SK-N-SH (cell line): ENCODE data around the gene SCARB1. TPM values are rescaled to one million over a fixed set of nuclear protein-coding genes. Genes with fewer than 3 reads are reported as not detected.

Experiments used
- CTCF ChIA-PET: fragments of 300-600, 350-600 bp; formaldehyde crosslinking; extraction: SDS; loops from one replicate; lab custom pipeline; 2021; lab: Yijun Ruan, JAX
- POLR2A ChIA-PET: fragments of 350-600 bp; sonication (Branson Sonifier 250); formaldehyde crosslinking; extraction: SDS; loops from one replicate; lab custom pipeline; 2020; ENCODE audit warnings: antibody characterized with exemption, inconsistent platforms; lab: Yijun Ruan, JAX
- DNase-seq: peaks from one replicate; pipeline ENCODE4 v3.0.0; 2012
- H2AFZ ChIP-seq: fragments of 200-600 bp; sonication (generic); 2 replicates; pipeline ENCODE4 v1.8.1; 2016; ENCODE audit warnings: antibody characterized with exemption, mild to moderate bottlenecking, low read depth
- H3F3A ChIP-seq: fragments of 200-600 bp; sonication (generic); replicated peaks from 2 replicates; pipeline ENCODE3; 2016; ENCODE audit warnings: antibody characterized with exemption, mild to moderate bottlenecking; ENCODE audit not compliant: insufficient read depth
- H3K27ac ChIP-seq, 2 experiments: fragments of 200-500 bp in 1 of 2; fragments of 200-600 bp in 1 of 2; sonication (Bioruptor generic) in 1 of 2; sonication (generic), shearing (Covaris generic) in 1 of 2; 2 replicates each; pipeline versions ENCODE4 v1.5.1 to v1.6.1; 2014 to 2016; ENCODE audit warnings: low read depth in 2 of 2, inconsistent platforms in 1 of 2, low read length in 1 of 2, mild to moderate bottlenecking in 1 of 2, mixed read lengths in 1 of 2
- H3K27me3 ChIP-seq: fragments of 200-600 bp; sonication (generic), shearing (Covaris generic); 2 replicates; pipeline ENCODE4 v1.6.1; 2016; ENCODE audit warnings: mixed run types; ENCODE audit not compliant: insufficient read depth
- H3K36me3 ChIP-seq, 2 experiments: fragments of 200-500 bp in 1 of 2; fragments of 200-600 bp in 1 of 2; sonication (Bioruptor generic) in 1 of 2; sonication (generic) in 1 of 2; replicated peaks in 1 of 2; 2 replicates each; pipeline versions ENCODE3 to v1.5.1; 2014 to 2016; ENCODE audit warnings: low read length in 1 of 2, mild to moderate bottlenecking in 1 of 2; ENCODE audit not compliant: insufficient read depth in 2 of 2, control insufficient read depth in 1 of 2
- H3K4me1 ChIP-seq, 2 experiments: fragments of 200-500 bp in 1 of 2; fragments of 200-600 bp in 1 of 2; sonication (Bioruptor generic) in 1 of 2; sonication (generic), shearing (Covaris generic) in 1 of 2; 2 replicates each; pipeline versions ENCODE4 v1.5.1 to v1.6.1; 2014 to 2016; ENCODE audit warnings: low read depth in 1 of 2, low read length in 1 of 2, mixed run types in 1 of 2; ENCODE audit not compliant: insufficient read depth in 2 of 2, control insufficient read depth in 1 of 2
- H3K4me2 ChIP-seq: fragments of 200-600 bp; sonication (generic), shearing (Covaris generic); 2 replicates; pipeline ENCODE4 v1.6.1; 2017; ENCODE audit warnings: mixed run types
- H3K4me3 ChIP-seq, 2 experiments: fragments of 200-500 bp in 1 of 2; fragments of 200-600 bp in 1 of 2; sonication (Bioruptor generic) in 1 of 2; sonication (generic), shearing (Covaris generic) in 1 of 2; 2 replicates each; pipeline versions ENCODE4 v1.5.1 to v1.8.1; 2014 to 2016; ENCODE audit warnings: low read depth in 2 of 2, inconsistent platforms in 1 of 2, low read length in 1 of 2, mild to moderate bottlenecking in 1 of 2, mixed read lengths in 1 of 2, moderate library complexity in 1 of 2
- H3K79me2 ChIP-seq: fragments of 200-600 bp; sonication (generic); 2 replicates; pipeline ENCODE4 v1.8.1; 2017; ENCODE audit warnings: mild to moderate bottlenecking; ENCODE audit not compliant: insufficient read depth
- H3K9ac ChIP-seq: fragments of 200-600 bp; sonication (generic); 2 replicates; pipeline ENCODE4 v1.6.1; 2017; ENCODE audit warnings: mixed run types
- H3K9me2 ChIP-seq: fragments of 200-600 bp; sonication (generic); 2 replicates; pipeline ENCODE4 v1.6.1; 2017; ENCODE audit warnings: mixed run types
- H3K9me3 ChIP-seq: fragments of 200-600 bp; sonication (generic); 2 replicates; pipeline ENCODE4 v1.6.1; 2017; ENCODE audit warnings: mixed run types, mild to moderate bottlenecking, moderate library complexity
- H4K20me1 ChIP-seq: fragments of 200-600 bp; sonication (generic); 2 replicates; pipeline ENCODE4 v1.6.1; 2017; ENCODE audit warnings: mild to moderate bottlenecking, mixed run types; ENCODE audit not compliant: insufficient read depth
- FOSL2 ChIP-seq: IDR thresholded peaks from 2 replicates; pipeline ENCODE4 v1.4.0; 2012; ENCODE audit warnings: low read depth, mild to moderate bottlenecking, moderate library complexity, borderline replicate concordance
- FOXJ3 ChIP-seq: sonication (generic); formaldehyde crosslinking; IDR thresholded peaks from 2 replicates; pipeline ENCODE4 v1.5.1; 2020; ENCODE audit warnings: mild to moderate bottlenecking, missing genetic modification reagents
- FOXM1 ChIP-seq: IDR thresholded peaks from 2 replicates; pipeline ENCODE4 v1.4.0; 2012; ENCODE audit warnings: low read depth, mild to moderate bottlenecking
- GATA2 ChIP-seq: sonication (generic); formaldehyde crosslinking; IDR thresholded peaks from 2 replicates; pipeline ENCODE4 v1.5.0; 2020; ENCODE audit warnings: mild to moderate bottlenecking, missing genetic modification reagents
- JUND ChIP-seq: IDR thresholded peaks from 2 replicates; pipeline ENCODE4 v1.4.0; 2012
- MEF2A ChIP-seq: IDR thresholded peaks from 2 replicates; pipeline ENCODE4 v1.4.0; 2012; ENCODE audit warnings: low read depth, borderline replicate concordance
- NFIC ChIP-seq: IDR thresholded peaks from 2 replicates; pipeline ENCODE4 v1.4.0; 2012; ENCODE audit warnings: borderline replicate concordance
- NRF1 ChIP-seq: IDR thresholded peaks from 2 replicates; pipeline ENCODE4 v1.6.1; 2012; ENCODE audit warnings: low read depth, mild to moderate bottlenecking, low read length
- RAD21 ChIP-seq: IDR thresholded peaks from 2 replicates; pipeline ENCODE4 v1.6.1; 2012; ENCODE audit warnings: mild to moderate bottlenecking, low read length
- RXRA ChIP-seq: IDR thresholded peaks from 2 replicates; pipeline ENCODE4 v1.4.0; 2012; ENCODE audit warnings: low read depth, mild to moderate bottlenecking, borderline replicate concordance
- SMC3 ChIP-seq: IDR thresholded peaks from 2 replicates; pipeline ENCODE4 v1.6.1; 2012; ENCODE audit warnings: low read depth, low read length, improper control_type of control experiment
- TCF12 ChIP-seq: IDR thresholded peaks from 2 replicates; pipeline ENCODE4 v1.4.0; 2012
- WGBS: methylation state at CpG from one replicate; pipeline ENCODE4 v1.1.6; 2017; ENCODE audit warnings: low lambda C conversion rate; 5-methylcytosine and 5-hydroxymethylcytosine counted together
- polyA plus RNA-seq, 3 experiments: library from polyadenylated mRNA; depleted of rRNA; stranded (reverse); fragments of >200 nt; gene quantifications; 2 replicates each; pipeline ENCODE4 v1.2.3, GENCODE V29; 2012
- TF ChIP-seq, protein P1 (sequence below): fragments of 200-600 bp; sonication (generic); IDR thresholded peaks from 2 replicates; pipeline ENCODE4 v1.6.1; 2017; ENCODE audit warnings: antibody characterized with exemption, mild to moderate bottlenecking, moderate library complexity
- TF ChIP-seq, protein P2 (sequence below): fragments of 150-350 bp; IDR thresholded peaks from 2 replicates; pipeline ENCODE4 v1.6.1; 2016; ENCODE audit warnings: mild to moderate bottlenecking, low read depth, low read length
- TF ChIP-seq, protein P3 (sequence below): IDR thresholded peaks from 2 replicates; pipeline ENCODE4; 2012
- TF ChIP-seq, protein P4 (sequence below): IDR thresholded peaks from 2 replicates; pipeline ENCODE4 v1.4.0; 2012; ENCODE audit warnings: low read depth

The SCARB1 gene
- polyA plus RNA-seq, 1 of the 3 experiments (the other 2 are of a cell fraction), result 33.0 TPM

DNA sequence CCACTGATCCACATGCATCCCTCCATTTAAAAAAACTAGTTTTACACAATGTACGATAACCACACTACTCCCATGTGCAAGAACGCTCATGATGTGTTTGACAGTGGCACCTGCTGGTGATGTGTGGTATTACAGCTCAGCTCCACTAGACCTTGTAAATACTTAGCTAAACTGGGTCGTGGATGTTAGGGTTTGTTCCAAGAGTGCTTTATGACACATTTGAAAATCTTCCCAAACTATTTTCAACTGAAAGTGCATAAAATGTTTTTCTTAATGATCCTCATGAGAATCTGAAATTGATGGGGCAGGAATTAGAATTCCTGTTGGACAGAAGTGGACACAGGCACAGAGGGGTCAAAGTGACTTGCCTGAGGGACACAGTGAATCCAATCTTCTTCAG, 99.2 kb downstream of the SCARB1 start:
- Histone ChIP-seq H3K9me3 (no peaks in the 10 kb centered on the region), H3K27me3 (no peaks in the 10 kb centered on the region), H3F3A (no peaks in the 10 kb centered on the region), H4K20me1 (no peaks in the 10 kb centered on the region), H3K4me2 (no peak overlapping the region), H3K36me3 (no peaks in the 10 kb centered on the region), H2AFZ (no peak overlapping the region), H3K9me2 (no peaks in the 10 kb centered on the region), H3K4me1 (peaks cover 5 to 6% of the 10 kb centered on the region in 2 experiments; a peak in 2 of 4 replicates), H3K79me2 (no peaks in the 10 kb centered on the region), H3K27ac (no peak overlapping the region), H3K4me3 (no peak overlapping the region), H3K9ac (no peak overlapping the region)
- CTCF ChIA-PET, result interaction anchor here (0.9 to 2.9 kb wide), 9 partner anchors 27 to 728 kb away, joined by 3 to 16 read pairs (median 3); no protein-coding TSS in a partner anchor
- WGBS, result 50% methylated on average over 3 of the region's 3 CpGs
- TF ChIP-seq RAD21, result peak; percentile 52
- TF ChIP-seq, protein P1, sequence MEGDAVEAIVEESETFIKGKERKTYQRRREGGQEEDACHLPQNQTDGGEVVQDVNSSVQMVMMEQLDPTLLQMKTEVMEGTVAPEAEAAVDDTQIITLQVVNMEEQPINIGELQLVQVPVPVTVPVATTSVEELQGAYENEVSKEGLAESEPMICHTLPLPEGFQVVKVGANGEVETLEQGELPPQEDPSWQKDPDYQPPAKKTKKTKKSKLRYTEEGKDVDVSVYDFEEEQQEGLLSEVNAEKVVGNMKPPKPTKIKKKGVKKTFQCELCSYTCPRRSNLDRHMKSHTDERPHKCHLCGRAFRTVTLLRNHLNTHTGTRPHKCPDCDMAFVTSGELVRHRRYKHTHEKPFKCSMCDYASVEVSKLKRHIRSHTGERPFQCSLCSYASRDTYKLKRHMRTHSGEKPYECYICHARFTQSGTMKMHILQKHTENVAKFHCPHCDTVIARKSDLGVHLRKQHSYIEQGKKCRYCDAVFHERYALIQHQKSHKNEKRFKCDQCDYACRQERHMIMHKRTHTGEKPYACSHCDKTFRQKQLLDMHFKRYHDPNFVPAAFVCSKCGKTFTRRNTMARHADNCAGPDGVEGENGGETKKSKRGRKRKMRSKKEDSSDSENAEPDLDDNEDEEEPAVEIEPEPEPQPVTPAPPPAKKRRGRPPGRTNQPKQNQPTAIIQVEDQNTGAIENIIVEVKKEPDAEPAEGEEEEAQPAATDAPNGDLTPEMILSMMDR, result peak; percentile 75
- TF ChIP-seq NFIC, result no peak
- peak; percentile 19; the same call in 1 of the 2 replicates for TF ChIP-seq SMC3
- no peak for TF ChIP-seq JUND
- TF ChIP-seq RXRA, result no peak
- TF ChIP-seq FOXJ3 (CRISPR knock-in tag), result no peak
- no peak for DNase-seq
- POLR2A ChIA-PET, result no interaction called here

DNA sequence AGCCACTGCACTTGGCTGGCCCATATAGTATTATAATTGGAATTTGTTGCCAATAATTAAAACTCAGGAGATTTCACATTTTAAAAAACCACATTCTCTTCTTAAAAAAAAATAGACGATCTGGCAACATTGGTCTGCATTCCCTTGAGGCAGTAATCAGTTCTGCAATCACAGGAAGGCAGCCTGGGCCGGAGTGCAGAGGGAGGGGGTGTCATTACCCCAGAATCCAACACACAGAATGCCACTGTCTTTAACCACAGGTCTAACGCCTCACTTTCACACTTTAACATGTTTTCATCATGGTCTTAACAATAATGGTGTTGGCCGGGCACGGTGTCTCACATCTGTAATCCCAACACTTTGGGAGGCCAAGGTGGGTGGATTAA, 100.1 kb downstream of the SCARB1 start:
- no peak for DNase-seq
- no peak overlapping the region for H3K9ac ChIP-seq
- no peaks in the 10 kb centered on the region for H4K20me1 ChIP-seq
- H3F3A ChIP-seq, result no peaks in the 10 kb centered on the region
- H3K9me2 ChIP-seq, result no peaks in the 10 kb centered on the region
- H3K9me3 ChIP-seq, result no peaks in the 10 kb centered on the region
- H3K4me3 ChIP-seq, result no peak overlapping the region
- H3K79me2 ChIP-seq, result no peaks in the 10 kb centered on the region
- no peak overlapping the region for H2AFZ ChIP-seq
- ChIA-PET CTCF (interaction anchor here (1.0 to 2.3 kb wide), 3 partner anchors 11 to 727 kb away, joined by 3 to 7 read pairs (median 3); no protein-coding TSS in a partner anchor), POLR2A (no interaction called here)
- no peak overlapping the region for H3K27ac ChIP-seq
- WGBS, result 72% methylated on average over 5 of the region's 5 CpGs
- peaks cover 0 to 13% of the 10 kb centered on the region in 2 experiments; a peak in 2 of 4 replicates for H3K4me1 ChIP-seq
- H3K4me2 ChIP-seq, result no peak overlapping the region
- no peaks in the 10 kb centered on the region for H3K36me3 ChIP-seq
- no peaks in the 10 kb centered on the region for H3K27me3 ChIP-seq
- TF ChIP-seq, protein P1, result no peak
- TF ChIP-seq, protein P2, sequence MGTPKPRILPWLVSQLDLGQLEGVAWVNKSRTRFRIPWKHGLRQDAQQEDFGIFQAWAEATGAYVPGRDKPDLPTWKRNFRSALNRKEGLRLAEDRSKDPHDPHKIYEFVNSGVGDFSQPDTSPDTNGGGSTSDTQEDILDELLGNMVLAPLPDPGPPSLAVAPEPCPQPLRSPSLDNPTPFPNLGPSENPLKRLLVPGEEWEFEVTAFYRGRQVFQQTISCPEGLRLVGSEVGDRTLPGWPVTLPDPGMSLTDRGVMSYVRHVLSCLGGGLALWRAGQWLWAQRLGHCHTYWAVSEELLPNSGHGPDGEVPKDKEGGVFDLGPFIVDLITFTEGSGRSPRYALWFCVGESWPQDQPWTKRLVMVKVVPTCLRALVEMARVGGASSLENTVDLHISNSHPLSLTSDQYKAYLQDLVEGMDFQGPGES, result no peak
- TF ChIP-seq SMC3 (no peak), RXRA (no peak), MEF2A (no peak), FOSL2 (no peak), GATA2 (no peak), TCF12 (no peak), NRF1 (no peak), FOXM1 (no peak)
- TF ChIP-seq, protein P3, sequence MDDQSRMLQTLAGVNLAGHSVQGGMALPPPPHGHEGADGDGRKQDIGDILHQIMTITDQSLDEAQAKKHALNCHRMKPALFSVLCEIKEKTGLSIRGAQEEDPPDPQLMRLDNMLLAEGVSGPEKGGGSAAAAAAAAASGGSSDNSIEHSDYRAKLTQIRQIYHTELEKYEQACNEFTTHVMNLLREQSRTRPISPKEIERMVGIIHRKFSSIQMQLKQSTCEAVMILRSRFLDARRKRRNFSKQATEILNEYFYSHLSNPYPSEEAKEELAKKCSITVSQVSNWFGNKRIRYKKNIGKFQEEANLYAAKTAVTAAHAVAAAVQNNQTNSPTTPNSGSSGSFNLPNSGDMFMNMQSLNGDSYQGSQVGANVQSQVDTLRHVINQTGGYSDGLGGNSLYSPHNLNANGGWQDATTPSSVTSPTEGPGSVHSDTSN, result no peak
- TF ChIP-seq, protein P4, sequence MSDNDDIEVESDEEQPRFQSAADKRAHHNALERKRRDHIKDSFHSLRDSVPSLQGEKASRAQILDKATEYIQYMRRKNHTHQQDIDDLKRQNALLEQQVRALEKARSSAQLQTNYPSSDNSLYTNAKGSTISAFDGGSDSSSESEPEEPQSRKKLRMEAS, result no peak
